Suppressor macrophage treated with lipopolysaccharide for 1 hour (primary cell): ENCODE data around the gene ALDH3A2.

Source experiments
- DNase-seq, 3 donors: peaks; one replicate each; pipeline ENCODE4 v3.0.0-alpha.2; 2020 to 2022

The ALDH3A2 gene

GRCh38 chr17:19648475-19649273, at the start of gene ALDH3A2:
ALDH3A2 (plus strand) TSS chr17:19648751; CDS start chr17:19648972, 221 bp downstream.
- DNase-seq: peak; percentile 96 to 99 (median 98)

DNA sequence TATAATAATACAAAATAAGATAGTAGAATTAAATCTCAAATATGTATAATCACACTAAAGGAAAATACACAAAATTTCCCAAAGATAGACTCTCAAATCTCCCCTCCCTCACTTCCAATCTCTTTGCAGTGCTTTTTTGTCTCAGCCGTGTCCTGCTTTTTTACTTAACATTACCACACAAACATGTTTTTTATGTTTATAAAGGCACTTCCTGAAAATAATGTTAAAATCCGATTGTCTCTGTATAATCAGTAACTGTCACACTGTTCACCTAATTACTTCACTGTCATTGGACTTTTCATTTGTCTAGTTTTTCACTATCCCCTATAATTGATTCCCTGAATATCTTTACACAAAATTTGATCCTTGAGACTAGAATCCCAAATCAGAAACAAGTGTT, 38.2 kb upstream of the ALDH3A2 start:
- peak in 2 of 3 donors; percentile 23 to 33 for DNase-seq

- peak; percentile 53 to 73 (median 71) for DNase-seq
These were observed 37.7 kb upstream of the ALDH3A2 start for GRCh38 chr17:19610879-19611278.

DNA sequence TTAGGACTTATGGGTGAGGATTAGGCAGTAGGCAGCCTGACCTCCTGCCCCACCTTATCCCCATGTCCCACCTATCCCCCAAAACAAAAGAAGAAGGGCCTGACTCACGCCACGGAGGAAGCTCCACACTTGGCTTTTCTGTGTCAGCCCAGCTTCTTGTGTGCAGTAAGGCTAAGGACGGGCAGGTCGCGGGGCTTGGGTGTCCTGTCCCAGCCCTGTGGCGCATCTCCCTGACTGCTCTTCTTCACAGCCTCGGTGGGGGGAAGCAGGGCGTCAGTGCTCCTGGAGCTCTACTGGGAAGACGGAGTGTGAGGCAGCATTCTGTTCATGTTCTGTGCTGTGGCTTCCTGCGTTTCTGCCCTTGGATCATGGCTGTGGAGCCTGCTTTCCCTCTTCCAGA, 34.6 kb upstream of the ALDH3A2 start:
- no peak for DNase-seq

- no peak for DNase-seq
These were observed 33.7 kb upstream of the ALDH3A2 start for GRCh38 chr17:19614900-19615299.

GRCh38 chr17:19618015-19618414, 30.5 kb upstream of the ALDH3A2 start:
- DNase-seq: no peak

- no peak for DNase-seq
These were observed 28.7 kb upstream of the ALDH3A2 start for GRCh38 chr17:19619705-19620325.

DNA sequence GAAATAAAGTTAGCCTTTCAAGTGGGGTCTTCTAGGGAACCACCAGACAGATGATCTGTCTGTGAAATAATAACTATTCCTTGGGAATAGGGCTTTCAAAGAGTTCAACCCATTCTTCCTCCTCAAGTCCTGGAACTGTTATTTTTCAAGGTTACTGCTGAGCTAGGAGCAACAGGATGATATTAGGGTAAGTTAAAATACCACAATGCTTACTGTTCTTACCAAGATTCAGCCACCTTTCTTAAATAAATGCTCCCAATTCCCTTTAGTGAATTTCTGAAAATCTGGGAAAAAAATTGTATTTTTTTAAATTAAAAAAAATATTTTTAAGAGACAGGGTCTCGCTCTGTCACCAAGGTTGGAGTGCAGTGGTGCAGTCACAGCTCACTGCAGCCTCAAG, 26.9 kb upstream of the ALDH3A2 start:
- no peak for DNase-seq

- DNase-seq: no peak
These were observed 22.5 kb upstream of the ALDH3A2 start for GRCh38 chr17:19626079-19626478.

DNA sequence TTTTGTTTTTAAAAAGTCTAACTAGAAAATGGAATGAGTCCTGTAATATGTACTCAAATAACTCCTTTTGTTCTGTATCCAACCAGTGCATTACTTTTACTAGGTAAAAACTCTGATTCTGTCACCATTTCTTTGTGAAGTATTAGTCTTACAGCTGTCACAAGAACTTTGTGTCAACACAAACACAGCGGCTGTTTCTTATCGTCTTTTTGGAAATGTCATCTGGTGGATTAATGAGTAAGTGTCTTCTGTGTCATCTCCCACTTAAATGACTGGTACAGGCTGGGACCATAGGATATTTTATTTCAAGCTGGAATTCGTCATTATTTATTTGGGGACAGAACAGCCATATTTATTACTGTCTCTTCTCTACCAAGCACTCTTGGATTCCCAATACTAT, 19.1 kb upstream of the ALDH3A2 start:
- DNase-seq: no peak

GRCh38 chr17:19630035-19630434, 18.5 kb upstream of the ALDH3A2 start:
- DNase-seq: no peak

- no peak for DNase-seq
These were observed 17.9 kb upstream of the ALDH3A2 start for GRCh38 chr17:19630661-19631060.

DNA sequence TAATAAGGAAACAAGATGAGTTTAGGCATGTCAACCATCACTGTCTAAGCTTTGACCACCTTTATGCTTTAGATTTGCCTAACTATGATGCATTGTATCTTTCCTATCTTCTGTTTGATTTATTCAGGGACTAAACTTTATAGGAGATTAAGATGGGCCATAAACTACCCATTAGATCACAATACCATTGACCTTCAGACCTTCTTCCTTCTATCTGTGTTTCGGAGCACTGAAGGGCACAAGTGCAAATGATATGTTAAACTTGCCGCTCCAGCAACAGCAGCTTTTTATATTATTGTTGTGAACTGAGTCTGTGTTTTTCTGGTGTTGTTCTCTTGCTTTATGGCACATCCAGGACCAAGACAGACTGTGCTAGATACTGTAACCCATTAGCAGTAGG, 16.6 kb upstream of the ALDH3A2 start:
- no peak for DNase-seq

- no peak for DNase-seq
These were observed 6.7 kb upstream of the ALDH3A2 start for GRCh38 chr17:19641687-19642372.

DNA sequence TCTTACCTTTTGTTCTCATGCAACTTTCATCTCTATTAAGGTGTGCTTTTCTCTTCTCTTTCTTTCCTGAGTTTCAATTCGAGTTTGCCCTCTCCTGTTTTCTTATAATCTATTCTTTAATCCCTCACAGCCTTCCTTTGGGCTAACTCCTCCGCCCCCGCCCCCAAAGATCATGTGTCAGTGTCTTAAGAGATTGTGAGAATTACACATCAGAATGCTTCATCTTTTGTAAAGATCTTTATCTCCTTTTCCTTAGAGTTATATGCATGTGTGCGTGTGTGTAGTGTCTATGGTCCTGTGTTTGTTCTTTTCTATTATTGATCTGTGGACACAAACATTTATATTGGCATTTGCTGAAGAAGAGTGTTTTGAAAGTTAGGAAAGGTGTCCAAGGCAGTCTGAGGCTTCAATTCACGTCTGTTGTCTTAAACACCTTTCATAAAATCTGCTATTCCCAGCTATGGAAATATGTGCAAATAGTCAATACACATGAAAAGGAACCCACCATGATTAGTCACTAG, 6.1 kb upstream of the ALDH3A2 start:
- DNase-seq: peak in 1 of 3 donors; percentile 37

DNA sequence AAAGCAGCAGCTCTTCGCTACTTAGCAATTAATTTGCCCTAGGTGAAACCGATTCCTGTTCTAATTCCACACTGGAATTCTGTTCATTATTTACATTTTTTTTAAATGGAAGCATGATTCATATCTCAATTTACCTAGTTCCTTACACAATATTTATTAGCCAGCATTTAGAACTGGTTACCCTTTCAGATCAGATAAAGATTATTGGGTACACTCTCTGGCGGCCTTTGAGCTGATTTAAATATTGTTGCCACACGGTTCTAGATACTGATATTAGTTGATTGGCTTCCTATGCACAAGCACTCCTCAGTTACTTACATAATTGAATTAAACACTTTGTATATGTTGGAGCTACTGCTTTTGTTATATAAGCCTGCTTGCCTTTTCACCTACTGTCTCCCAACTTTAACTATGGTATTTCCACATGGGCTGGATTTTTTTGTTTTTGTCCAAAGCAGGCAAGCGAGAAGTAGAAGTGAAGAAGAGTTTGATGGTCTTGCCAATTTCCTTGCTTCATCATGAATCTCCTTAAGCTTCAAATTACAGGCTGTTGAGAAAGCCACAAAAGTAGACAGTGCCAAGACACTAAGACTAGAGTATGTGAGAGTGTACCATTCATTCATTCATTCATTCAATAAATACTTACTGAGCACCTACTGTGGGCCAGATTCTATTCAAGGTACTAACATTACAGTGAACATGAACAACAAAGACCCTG, 3.9 kb upstream of the ALDH3A2 start:
- no peak for DNase-seq

DNA sequence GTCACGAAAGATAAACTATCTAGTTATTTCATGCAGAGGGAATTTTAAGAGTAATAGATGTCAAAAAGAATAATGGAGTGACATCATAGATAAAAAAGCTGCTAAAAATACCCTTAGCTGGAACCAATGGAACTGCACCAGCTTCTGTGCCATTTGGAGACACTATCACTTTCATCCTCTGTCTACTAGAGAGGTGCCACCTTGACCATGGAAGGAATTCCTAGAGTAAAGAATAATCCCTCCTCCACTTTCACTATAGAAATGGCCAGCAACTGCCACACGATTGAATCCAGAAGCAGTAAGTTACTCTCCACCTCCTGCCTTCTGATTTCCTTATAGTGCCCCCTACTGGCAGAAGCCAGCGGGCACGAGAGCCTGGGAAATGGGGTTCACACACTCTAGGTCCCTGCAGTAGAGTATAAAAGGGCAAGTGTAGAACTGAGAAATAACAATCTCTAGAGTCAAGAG, 2.8 kb upstream of the ALDH3A2 start:
- peak; percentile 72 to 82 (median 76) for DNase-seq

DNA sequence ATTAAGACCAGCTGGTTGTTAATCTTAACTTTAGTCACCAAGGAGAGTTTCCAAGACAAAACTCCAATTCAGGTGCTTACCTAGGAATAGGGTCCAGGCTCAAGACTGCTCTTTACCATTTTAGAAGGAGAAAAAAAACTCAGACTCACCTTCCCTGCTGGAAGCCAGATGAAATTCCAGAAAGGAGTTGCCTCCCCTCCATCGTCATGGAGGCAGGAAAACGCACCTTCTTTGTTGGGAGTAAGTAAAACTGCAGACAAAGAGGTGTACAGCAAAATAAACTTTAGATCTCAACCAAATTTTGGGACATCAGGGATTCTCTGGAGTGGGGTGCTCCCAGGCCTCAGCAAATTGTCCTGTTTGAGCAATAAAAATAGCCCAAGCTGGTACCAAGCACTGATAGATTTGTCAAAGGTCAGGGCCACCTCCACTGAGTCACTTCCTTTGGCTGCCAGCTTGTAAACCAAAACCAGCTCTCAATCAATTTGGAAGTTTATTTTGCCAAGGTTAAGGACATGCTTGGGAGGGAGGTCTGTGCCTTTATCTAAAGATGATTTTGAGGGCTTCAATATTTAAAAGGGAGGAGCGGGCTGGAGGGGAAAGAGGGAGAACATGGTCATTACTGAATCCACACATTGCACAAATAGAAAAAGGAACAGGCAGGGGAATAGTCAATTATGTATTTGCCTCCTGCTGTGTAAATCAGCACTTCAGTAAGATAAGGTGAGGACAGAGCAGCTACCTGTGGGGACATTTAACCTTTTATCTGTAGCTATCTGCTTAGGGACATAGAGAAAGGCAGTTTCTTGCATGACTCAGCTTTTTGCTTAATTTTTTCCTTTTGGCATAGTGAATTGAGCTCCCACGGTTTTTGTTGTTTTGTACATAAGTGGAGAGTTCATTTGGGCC, 1.5 kb upstream of the ALDH3A2 start:
- peak; percentile 26 to 50 (median 40) for DNase-seq

DNA sequence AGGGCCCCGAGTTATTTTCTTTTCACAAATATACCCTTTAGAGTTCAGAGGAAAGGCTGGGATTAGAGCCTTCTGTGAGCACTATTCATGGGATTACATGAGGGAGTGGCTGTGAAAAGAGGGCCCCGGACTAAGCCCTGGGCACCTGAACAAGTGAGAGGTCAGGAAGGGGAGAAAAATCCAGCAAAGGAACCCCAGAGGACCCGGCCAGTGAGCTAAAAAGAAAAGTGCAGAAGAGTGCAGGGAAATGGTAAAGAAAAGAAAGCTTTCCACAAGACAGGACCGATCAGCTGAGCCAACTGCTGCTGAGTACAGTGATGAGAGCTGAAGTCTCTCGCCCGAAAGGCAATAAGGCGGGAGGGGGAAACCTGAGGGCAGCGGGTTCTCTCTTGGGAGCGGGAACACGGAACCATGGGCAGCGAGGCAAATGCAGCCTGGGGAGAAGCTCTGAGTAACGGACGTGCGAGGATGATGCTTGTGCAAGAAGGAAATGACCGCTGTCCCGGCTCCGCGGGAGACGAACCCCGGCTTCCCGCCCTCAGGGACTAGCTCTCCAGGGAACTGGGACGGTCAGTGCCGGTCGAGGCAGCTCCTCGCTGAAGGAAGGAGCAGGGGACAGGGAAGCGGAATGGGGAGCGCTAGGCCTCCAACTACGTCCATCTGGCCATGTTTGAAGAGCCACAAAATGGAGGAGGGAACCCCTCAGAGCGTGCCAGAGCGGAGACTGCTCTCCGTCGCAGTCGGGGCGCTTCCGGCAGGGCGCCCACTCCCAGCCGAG, 665 bp upstream of the ALDH3A2 start:
- peak; percentile 90 to 92 (median 92) for DNase-seq

DNA sequence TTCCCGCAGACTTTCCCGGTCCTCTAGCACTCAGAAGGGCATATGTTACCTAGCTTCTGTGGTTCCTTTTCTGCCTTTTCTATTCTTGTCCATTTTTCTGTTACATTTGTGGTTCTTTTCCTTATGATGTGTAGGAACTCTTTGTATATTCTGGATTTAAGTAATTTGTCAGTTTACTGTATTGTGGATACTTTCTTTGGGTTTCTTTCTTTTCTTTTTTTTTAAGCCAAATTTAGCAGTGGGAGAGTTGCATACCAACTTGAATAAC, 657 bp downstream of the ALDH3A2 start:
- no peak for DNase-seq

- DNase-seq: no peak
These were observed 2.3 kb downstream of the ALDH3A2 start for GRCh38 chr17:19650826-19651225.
